Activated T-cell treated with anti-CD3 and anti-CD28 coated beads, Interleukin-2, amount 50 U/mL, for 4 hours (primary cell): Measurements from ENCODE around the gene SGF29. TPM values are rescaled to one million over a fixed set of nuclear protein-coding genes. Genes with fewer than 3 reads are reported as not detected.
"Not testable (repeated sequence)": the region's sequence is repeated elsewhere in the genome, so short reads cannot be mapped to it uniquely, and the experiment has no call there.

ENCODE experiments used
- ATAC-seq, 2 donors: fragments of 200-7000 bp; cut with Tn5 transposase; one replicate each; pipeline ENCODE4 v1.10.0; 2021
- DNase-seq: peaks from one replicate; pipeline ENCODE4 v3.0.0-alpha.2; 2020
- H3K27me3 Mint-ChIP-seq: one replicate; pipeline ENCODE4 v1.8.0; 2021; ENCODE audit warnings: low read depth, mixed read lengths
- H3K36me3 Mint-ChIP-seq: one replicate; pipeline ENCODE4 v1.8.0; 2022; ENCODE audit warnings: mixed read lengths; ENCODE audit not compliant: insufficient read depth
- H3K4me1 Mint-ChIP-seq: one replicate; pipeline ENCODE4 v1.8.0; 2021; ENCODE audit warnings: low read depth, mixed read lengths
- H3K4me3 Mint-ChIP-seq: one replicate; pipeline ENCODE4 v1.8.0; 2021; ENCODE audit warnings: mild to moderate bottlenecking, moderate library complexity, mixed read lengths
- H3K9me3 Mint-ChIP-seq: one replicate; pipeline ENCODE4 v1.8.0; 2021; ENCODE audit warnings: mixed read lengths
- total RNA-seq, 3 donors: library from RNA; stranded (reverse); gene quantifications; one replicate each; pipeline ENCODE4 v1.2.1, GENCODE V29; 2021

SGF29 gene
- total RNA-seq, 3 donors from 2014 or later, result 40.3 to 44.5 (median 42.1) TPM

- H3K36me3 Mint-ChIP-seq, H3K9me3 Mint-ChIP-seq, H3K27me3 Mint-ChIP-seq, H3K4me3 Mint-ChIP-seq, DNase-seq, ATAC-seq, H3K4me1 Mint-ChIP-seq: not testable (repeated sequence)
These were observed 61.9 kb downstream of the SGF29 start for GRCh38 chr16:28615486-28616223.

GRCh38 chr16:28616224-28616577 is 62.5 kb downstream of the SGF29 start:
- H3K27me3 Mint-ChIP-seq, H3K4me3 Mint-ChIP-seq, ATAC-seq, H3K36me3 Mint-ChIP-seq, H3K4me1 Mint-ChIP-seq, DNase-seq, H3K9me3 Mint-ChIP-seq: not testable (repeated sequence)

GRCh38 chr16:28616636-28617035 is 62.9 kb downstream of the SGF29 start:
- DNase-seq, result no peak
- no peak for ATAC-seq
- H3K27me3 Mint-ChIP-seq, result no peaks in the 10 kb centered on the region
- peaks cover 2% of the 10 kb centered on the region for H3K4me1 Mint-ChIP-seq
- no peaks in the 10 kb centered on the region for H3K9me3 Mint-ChIP-seq
- H3K36me3 Mint-ChIP-seq, result peaks cover 3% of the 10 kb centered on the region
- no peak overlapping the region for H3K4me3 Mint-ChIP-seq

GRCh38 chr16:28617874-28618273 is 64.2 kb downstream of the SGF29 start:
- H3K36me3 Mint-ChIP-seq, result peaks cover 3% of the 10 kb centered on the region
- no peak for DNase-seq
- H3K4me3 Mint-ChIP-seq, result no peak overlapping the region
- no peak for ATAC-seq
- no peaks in the 10 kb centered on the region for H3K27me3 Mint-ChIP-seq
- peaks cover 13% of the 10 kb centered on the region for H3K4me1 Mint-ChIP-seq
- H3K9me3 Mint-ChIP-seq, result no peaks in the 10 kb centered on the region

- not testable (repeated sequence) for H3K4me3 Mint-ChIP-seq, H3K27me3 Mint-ChIP-seq, ATAC-seq, DNase-seq, H3K36me3 Mint-ChIP-seq, H3K9me3 Mint-ChIP-seq
- peaks cover 20% of the 10 kb centered on the region for H3K4me1 Mint-ChIP-seq
These were observed 66.6 kb downstream of the SGF29 start for GRCh38 chr16:28620316-28620715.

GRCh38 chr16:28621481-28622155 is 67.9 kb downstream of the SGF29 start:
- peaks cover 20% of the 10 kb centered on the region for H3K4me1 Mint-ChIP-seq
- H3K36me3 Mint-ChIP-seq, result peaks cover 3% of the 10 kb centered on the region
- ATAC-seq (no peak), DNase-seq (no peak)
- H3K4me3 Mint-ChIP-seq, result peak overlapping the region; percentile 86
- H3K27me3 Mint-ChIP-seq, result no peaks in the 10 kb centered on the region
- no peaks in the 10 kb centered on the region for H3K9me3 Mint-ChIP-seq

- H3K27me3 Mint-ChIP-seq, H3K9me3 Mint-ChIP-seq, H3K36me3 Mint-ChIP-seq, DNase-seq: not testable (repeated sequence)
- peak overlapping the region; percentile 86 for H3K4me3 Mint-ChIP-seq
- ATAC-seq, result peak; percentile 15 to 27
- H3K4me1 Mint-ChIP-seq, result peaks cover 20% of the 10 kb centered on the region
These were observed 68.9 kb downstream of the SGF29 start for GRCh38 chr16:28622532-28623171.

GRCh38 chr16:28623172-28623711 is 69.5 kb downstream of the SGF29 start:
- peak; percentile 60 for DNase-seq
- no peaks in the 10 kb centered on the region for H3K36me3 Mint-ChIP-seq
- H3K27me3 Mint-ChIP-seq, result no peaks in the 10 kb centered on the region
- peak overlapping the region; percentile 86 for H3K4me3 Mint-ChIP-seq
- ATAC-seq, result peak; percentile 96
- peaks cover 20% of the 10 kb centered on the region for H3K4me1 Mint-ChIP-seq
- no peaks in the 10 kb centered on the region for H3K9me3 Mint-ChIP-seq

GRCh38 chr16:28630905-28631304 is 77.2 kb downstream of the SGF29 start:
- H3K4me3 Mint-ChIP-seq, H3K4me1 Mint-ChIP-seq, DNase-seq, H3K36me3 Mint-ChIP-seq, H3K9me3 Mint-ChIP-seq, H3K27me3 Mint-ChIP-seq, ATAC-seq: not testable (repeated sequence)

GRCh38 chr16:28636093-28636823 is 82.5 kb downstream of the SGF29 start:
- H3K27me3 Mint-ChIP-seq, H3K9me3 Mint-ChIP-seq, DNase-seq, H3K36me3 Mint-ChIP-seq, ATAC-seq, H3K4me1 Mint-ChIP-seq, H3K4me3 Mint-ChIP-seq: not testable (repeated sequence)

GRCh38 chr16:28637765-28638164 is 84.0 kb downstream of the SGF29 start, which contains the start of gene NPIPB8:
TSS of gene NPIPB8 (plus strand) at chr16:28638065. CDS start at chr16:28638361, 296 bp downstream.
- not testable (repeated sequence) for H3K4me1 Mint-ChIP-seq, H3K9me3 Mint-ChIP-seq, H3K36me3 Mint-ChIP-seq, DNase-seq, ATAC-seq, H3K4me3 Mint-ChIP-seq, H3K27me3 Mint-ChIP-seq

- not testable (repeated sequence) for H3K9me3 Mint-ChIP-seq, H3K4me3 Mint-ChIP-seq, DNase-seq, H3K4me1 Mint-ChIP-seq, H3K27me3 Mint-ChIP-seq, ATAC-seq, H3K36me3 Mint-ChIP-seq
These were observed 84.6 kb downstream of the SGF29 start for GRCh38 chr16:28638359-28638758.

GRCh38 chr16:28639959-28640358 is 86.2 kb downstream of the SGF29 start:
- H3K9me3 Mint-ChIP-seq, H3K4me3 Mint-ChIP-seq, ATAC-seq, H3K27me3 Mint-ChIP-seq, DNase-seq, H3K4me1 Mint-ChIP-seq, H3K36me3 Mint-ChIP-seq: not testable (repeated sequence)
